GM12873 (cell line): ENCODE data around the gene RPS3.
A peak's percentile ranks its signal among the peaks of the same experiment; 100 is the strongest.

Source experiments
- TF ChIP-seq, protein P1 (sequence below): IDR thresholded peaks from 2 replicates; pipeline ENCODE4 v1.5.1; 2012; ENCODE audit warnings: low read depth, mild to moderate bottlenecking, moderate library complexity, low read length, control low read depth; ENCODE audit not compliant: insufficient read depth; ENCODE audit errors: missing control alignments

Gene RPS3

DNA sequence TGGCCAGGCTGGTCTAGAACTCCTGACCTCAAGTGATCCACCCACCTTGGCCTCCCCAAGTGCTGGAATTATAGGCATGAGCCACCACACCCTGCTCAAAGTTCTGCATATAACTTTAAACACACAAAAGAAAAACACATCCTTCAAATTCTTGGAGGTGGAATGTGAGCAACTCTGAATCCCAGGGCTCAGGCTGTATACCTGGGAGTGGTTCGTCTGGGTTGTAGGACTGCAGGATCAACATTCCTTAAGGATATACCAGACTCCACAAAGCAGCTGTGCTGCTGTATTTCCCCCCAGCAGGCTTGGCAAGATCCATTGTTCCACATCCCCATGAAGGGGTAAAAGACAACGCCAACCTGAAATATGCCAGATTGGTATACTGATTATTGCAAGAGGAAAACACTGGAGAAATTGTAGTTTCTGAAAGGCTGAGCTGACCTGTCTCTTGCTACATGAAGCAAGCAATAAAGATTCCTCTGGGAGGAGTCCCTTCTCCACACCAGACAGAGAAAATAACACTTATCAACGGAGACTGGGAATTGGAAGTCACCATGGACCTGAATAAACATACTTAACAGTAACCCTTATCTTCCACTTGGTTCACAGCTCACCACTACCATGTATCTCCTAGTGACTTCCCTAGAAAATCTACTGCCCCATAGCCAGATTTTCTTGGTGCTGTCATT lies 12.2 kb upstream of the RPS3 start:
- TF ChIP-seq, protein P1, sequence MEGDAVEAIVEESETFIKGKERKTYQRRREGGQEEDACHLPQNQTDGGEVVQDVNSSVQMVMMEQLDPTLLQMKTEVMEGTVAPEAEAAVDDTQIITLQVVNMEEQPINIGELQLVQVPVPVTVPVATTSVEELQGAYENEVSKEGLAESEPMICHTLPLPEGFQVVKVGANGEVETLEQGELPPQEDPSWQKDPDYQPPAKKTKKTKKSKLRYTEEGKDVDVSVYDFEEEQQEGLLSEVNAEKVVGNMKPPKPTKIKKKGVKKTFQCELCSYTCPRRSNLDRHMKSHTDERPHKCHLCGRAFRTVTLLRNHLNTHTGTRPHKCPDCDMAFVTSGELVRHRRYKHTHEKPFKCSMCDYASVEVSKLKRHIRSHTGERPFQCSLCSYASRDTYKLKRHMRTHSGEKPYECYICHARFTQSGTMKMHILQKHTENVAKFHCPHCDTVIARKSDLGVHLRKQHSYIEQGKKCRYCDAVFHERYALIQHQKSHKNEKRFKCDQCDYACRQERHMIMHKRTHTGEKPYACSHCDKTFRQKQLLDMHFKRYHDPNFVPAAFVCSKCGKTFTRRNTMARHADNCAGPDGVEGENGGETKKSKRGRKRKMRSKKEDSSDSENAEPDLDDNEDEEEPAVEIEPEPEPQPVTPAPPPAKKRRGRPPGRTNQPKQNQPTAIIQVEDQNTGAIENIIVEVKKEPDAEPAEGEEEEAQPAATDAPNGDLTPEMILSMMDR: no peak

DNA sequence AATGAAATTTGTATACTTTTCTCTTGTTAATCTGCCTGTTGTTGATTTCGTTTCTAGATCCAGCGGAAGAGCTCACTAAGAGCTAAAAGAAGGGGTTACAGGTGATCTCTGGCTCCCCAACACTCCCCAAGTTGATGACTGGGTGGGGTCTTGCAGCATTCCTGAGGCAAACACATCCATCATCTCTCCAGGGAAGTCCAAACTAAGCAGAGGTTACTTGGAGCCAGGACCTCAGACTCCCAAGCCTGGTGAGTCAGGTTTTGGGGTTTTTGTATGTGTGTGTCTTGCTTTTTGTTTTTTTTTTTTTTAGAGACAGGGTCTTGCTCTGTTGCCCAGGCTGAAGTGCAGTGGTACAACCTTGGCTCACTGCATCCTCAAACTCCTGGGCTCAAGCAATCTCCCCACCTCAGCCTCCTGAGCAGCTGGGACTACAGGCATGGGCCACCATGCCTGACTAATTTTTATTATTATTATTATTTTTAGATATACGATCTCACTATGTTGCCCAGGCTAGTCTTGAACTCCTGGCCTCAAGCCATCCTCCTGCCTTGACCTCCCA lies 11.5 kb upstream of the RPS3 start:
- TF ChIP-seq, protein P1: no peak

DNA sequence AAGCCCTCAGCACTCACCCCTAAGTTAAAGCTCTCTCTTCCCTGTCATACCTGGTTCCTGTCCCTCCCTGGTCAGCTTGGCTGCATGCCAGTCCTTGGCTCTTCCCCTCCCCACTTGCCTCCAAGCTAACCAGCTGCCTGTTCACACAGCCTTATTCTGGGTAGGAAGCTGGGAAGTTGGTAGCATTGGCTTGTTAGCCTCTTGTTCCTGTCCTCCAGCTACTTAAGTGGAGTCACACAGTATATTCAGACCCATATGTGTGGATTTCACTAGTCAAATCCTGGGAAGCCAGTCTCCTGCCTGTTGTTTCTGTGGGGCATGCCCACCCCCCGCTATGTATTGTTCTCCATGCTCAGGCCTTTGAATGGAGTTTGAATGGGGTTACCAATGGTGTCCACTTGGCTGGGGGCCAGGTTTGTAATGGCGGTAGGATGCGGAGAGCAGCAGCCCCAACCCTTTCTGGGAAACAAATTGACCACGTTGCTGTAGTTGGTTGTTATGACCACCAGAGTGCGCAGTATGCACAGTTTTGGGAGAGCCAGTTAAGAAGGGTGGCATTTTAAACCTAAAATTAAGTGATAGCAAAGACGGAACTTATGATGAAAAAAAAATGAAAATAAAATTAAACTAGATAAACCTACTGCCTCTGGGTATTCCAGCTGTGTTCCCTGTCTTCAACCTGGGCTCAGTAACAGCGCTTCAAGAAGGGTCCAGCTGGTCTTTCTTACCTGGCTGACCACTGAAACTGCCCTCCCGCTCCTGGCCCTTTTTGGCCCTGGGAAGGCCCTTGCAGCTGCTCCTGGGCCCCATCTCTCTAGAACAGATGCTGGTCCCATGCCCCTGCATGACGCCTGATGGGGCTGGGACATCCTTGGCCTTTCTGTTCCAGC lies 10.7 kb upstream of the RPS3 start:
- TF ChIP-seq, protein P1: peak; percentile 75

DNA sequence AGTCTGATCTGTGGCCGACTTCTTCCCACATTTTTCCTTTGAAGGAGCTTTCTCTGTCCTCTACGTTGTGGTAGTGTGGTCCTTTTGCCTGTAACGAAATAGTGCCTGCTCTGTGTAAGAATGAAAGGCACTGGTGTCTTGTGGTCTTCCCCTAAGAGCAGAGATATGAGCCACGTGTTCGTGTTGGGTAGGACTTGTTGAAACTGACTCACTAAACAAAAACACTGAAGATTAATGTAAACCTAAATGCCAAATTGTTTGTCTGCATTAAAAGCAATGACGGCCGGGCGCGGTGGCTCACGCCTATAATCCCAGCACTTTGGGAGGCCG lies 10.1 kb upstream of the RPS3 start:
- TF ChIP-seq, protein P1: no peak

DNA sequence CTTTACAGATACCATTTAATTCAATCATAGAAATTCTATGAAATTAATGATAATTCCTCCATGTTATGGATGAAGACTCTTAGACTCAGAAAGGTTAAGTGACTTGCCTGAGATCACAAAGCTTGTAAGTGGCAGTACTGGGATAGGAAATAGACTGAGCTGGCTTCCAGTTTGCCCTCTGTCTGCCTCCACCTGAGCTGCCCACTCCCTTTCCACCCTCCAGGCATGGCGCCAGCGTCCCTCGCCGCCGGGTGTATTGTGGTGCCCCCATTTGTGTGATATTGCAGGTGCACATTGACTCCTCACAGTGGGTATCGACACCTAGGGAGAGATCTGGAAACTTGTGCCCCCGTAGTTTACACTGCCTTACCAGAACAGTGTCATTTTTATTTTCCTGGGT lies 9.4 kb upstream of the RPS3 start:
- TF ChIP-seq, protein P1: no peak

DNA sequence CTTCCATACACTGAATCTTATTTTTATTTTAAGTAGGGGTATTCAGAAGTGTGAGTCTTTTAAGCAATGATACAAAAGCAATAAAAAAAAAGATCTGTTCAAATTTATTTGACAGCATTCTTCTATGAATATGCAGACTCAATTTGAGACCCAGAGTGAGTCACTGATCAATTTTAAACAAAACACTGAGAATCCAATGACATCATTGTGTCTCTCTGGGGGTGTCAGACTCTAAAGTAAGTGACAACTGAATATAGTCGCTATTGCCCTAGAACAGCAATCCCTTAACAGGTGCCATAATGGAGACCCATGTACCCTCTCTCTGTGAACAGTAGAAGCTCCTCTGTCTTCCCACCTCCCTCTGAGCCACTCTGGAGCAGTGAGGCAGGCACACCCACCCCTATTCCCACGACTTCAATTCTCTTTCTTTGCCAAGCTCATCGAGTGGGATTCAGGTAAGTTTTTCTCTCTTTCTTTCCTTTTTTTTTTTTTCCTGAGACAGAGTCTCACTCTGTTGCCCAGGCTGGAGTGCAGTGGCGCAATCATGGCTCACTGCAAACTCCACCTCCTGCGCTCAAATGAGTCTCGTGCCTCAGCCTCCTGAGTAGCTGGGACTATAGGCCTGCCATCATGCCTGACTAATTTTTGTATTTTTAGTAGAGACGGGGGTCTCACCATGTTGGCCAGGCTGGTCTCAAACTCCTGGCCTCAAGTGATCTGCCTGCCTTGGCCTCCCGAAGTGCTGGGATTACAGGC lies 5.1 kb upstream of the RPS3 start:
- TF ChIP-seq, protein P1: no peak
